DND-41 (cell line): ENCODE data around the gene MCM5.
"Not testable (repeated sequence)": the region's sequence is repeated elsewhere in the genome, so short reads cannot be mapped to it uniquely, and the experiment has no call there.

Source experiments
- ATAC-seq: fragments of 200-7000 bp; cut with Tn5 transposase; 3 replicates; pipeline ENCODE4 v1.9.1; 2021; ENCODE audit warnings: low read depth; ENCODE audit not compliant: insufficient read depth
- DNase-seq: peaks from one replicate; pipeline ENCODE4 v3.0.0-alpha.2; 2020
- H2AFZ ChIP-seq: 2 replicates; pipeline ENCODE4 v1.6.0; 2012; ENCODE audit warnings: low read depth, low read length
- H3K27ac ChIP-seq: 2 replicates; pipeline ENCODE4 v1.5.1; 2012; ENCODE audit warnings: low read length, inconsistent platforms
- H3K27me3 ChIP-seq: fragments of 200-600 bp; sonication (generic); 2 replicates; pipeline ENCODE4 v1.6.0; 2012; ENCODE audit warnings: low read length, mild to moderate bottlenecking, inconsistent platforms; ENCODE audit not compliant: insufficient read depth, poor library complexity
- H3K36me3 ChIP-seq: 2 replicates; pipeline ENCODE4 v1.5.1; 2012; ENCODE audit warnings: low read length, inconsistent platforms; ENCODE audit not compliant: insufficient read depth
- H3K4me1 ChIP-seq: 2 replicates; pipeline ENCODE4 v1.5.1; 2012; ENCODE audit warnings: mild to moderate bottlenecking, low read length; ENCODE audit not compliant: insufficient read depth
- H3K4me2 ChIP-seq: 2 replicates; pipeline ENCODE4 v1.6.0; 2012; ENCODE audit warnings: mild to moderate bottlenecking, moderate library complexity, low read length, inconsistent platforms; ENCODE audit not compliant: insufficient read depth
- H3K4me3 ChIP-seq, 2 experiments: fragments of 200-600 bp in 1 of 2; shearing (Covaris generic) in 1 of 2; 2 replicates each; pipeline ENCODE4 v1.5.1; 2012 to 2016; ENCODE audit warnings: inconsistent platforms in 2 of 2, low read length in 2 of 2, mild to moderate bottlenecking in 2 of 2, low read depth in 1 of 2, moderate library complexity in 1 of 2
- H3K79me2 ChIP-seq: 2 replicates; pipeline ENCODE4 v1.6.0; 2012; ENCODE audit warnings: low read length, inconsistent platforms; ENCODE audit not compliant: insufficient read depth
- H3K9ac ChIP-seq: 2 replicates; pipeline ENCODE4 v1.6.0; 2012; ENCODE audit warnings: low read depth, mild to moderate bottlenecking, inconsistent platforms, low read length, moderate library complexity
- H3K9me3 ChIP-seq: 2 replicates; pipeline ENCODE4 v1.5.1; 2012; ENCODE audit warnings: low read length, moderate library complexity, mild to moderate bottlenecking, inconsistent platforms; ENCODE audit not compliant: insufficient read depth, severe bottlenecking
- H4K20me1 ChIP-seq: 2 replicates; pipeline ENCODE4 v1.6.0; 2012; ENCODE audit warnings: low read length; ENCODE audit not compliant: insufficient read depth
- CTCF ChIP-seq: IDR thresholded peaks from 2 replicates; pipeline ENCODE4 v1.5.1; 2012; ENCODE audit warnings: borderline replicate concordance, low read length, moderate library complexity, mild to moderate bottlenecking; ENCODE audit not compliant: poor library complexity, severe bottlenecking; ENCODE audit errors: extremely low read depth
- EZH2 ChIP-seq: IDR thresholded peaks from 3 replicates; pipeline ENCODE4 v1.6.1; 2012; ENCODE audit warnings: borderline replicate concordance, low read depth, mild to moderate bottlenecking, moderate library complexity, low read length, inconsistent platforms; ENCODE audit not compliant: severe bottlenecking

The MCM5 gene

GRCh38 chr22:35359380-35360065 is 40.4 kb upstream of the MCM5 start:
- H2AFZ ChIP-seq, result no peak overlapping the region
- no peak overlapping the region for H3K9ac ChIP-seq
- TF ChIP-seq EZH2 (no peak), CTCF (no peak)
- no peaks in the 10 kb centered on the region for H3K79me2 ChIP-seq
- peaks cover 4% of the 10 kb centered on the region for H3K27me3 ChIP-seq
- no peaks in the 10 kb centered on the region for H4K20me1 ChIP-seq
- no peak overlapping the region for H3K4me2 ChIP-seq
- no peak overlapping the region for H3K27ac ChIP-seq
- ATAC-seq (no peak), DNase-seq (no peak)
- H3K9me3 ChIP-seq, result no peaks in the 10 kb centered on the region
- no peak overlapping the region for H3K4me3 ChIP-seq
- no peaks in the 10 kb centered on the region for H3K36me3 ChIP-seq
- no peaks in the 10 kb centered on the region for H3K4me1 ChIP-seq

- Histone ChIP-seq H2AFZ (no peak overlapping the region), H3K4me1 (no peaks in the 10 kb centered on the region)
Observed at GRCh38 chr22:35361001-35361558, 38.9 kb upstream of the MCM5 start.

GRCh38 chr22:35363566-35364086 is 36.3 kb upstream of the MCM5 start:
- TF ChIP-seq EZH2 (no peak), CTCF (no peak)
- no peaks in the 10 kb centered on the region for H3K9me3 ChIP-seq
- H3K27me3 ChIP-seq, result peaks cover 4% of the 10 kb centered on the region
- H3K79me2 ChIP-seq, result no peaks in the 10 kb centered on the region
- DNase-seq, result no peak
- no peaks in the 10 kb centered on the region for H3K4me1 ChIP-seq
- H3K4me3 ChIP-seq, result no peak overlapping the region
- no peak for ATAC-seq
- no peak overlapping the region for H3K4me2 ChIP-seq
- no peak overlapping the region for H3K9ac ChIP-seq
- no peak overlapping the region for H3K27ac ChIP-seq
- no peaks in the 10 kb centered on the region for H4K20me1 ChIP-seq
- H2AFZ ChIP-seq, result no peak overlapping the region
- H3K36me3 ChIP-seq, result no peaks in the 10 kb centered on the region

More at GRCh38 chr22:35361001-35361558, 38.9 kb upstream of the MCM5 start:
- Histone ChIP-seq H3K4me2 (no peak overlapping the region), H3K27ac (no peak overlapping the region), H3K9me3 (no peaks in the 10 kb centered on the region), H3K36me3 (no peaks in the 10 kb centered on the region), H4K20me1 (no peaks in the 10 kb centered on the region), H3K27me3 (peaks cover 4% of the 10 kb centered on the region), H3K79me2 (no peaks in the 10 kb centered on the region), H3K9ac (no peak overlapping the region), H3K4me3 (no peak overlapping the region)
- ATAC-seq, result no peak
- no peak for DNase-seq
- TF ChIP-seq CTCF, result no peak
- TF ChIP-seq EZH2, result no peak

GRCh38 chr22:35364230-35364629 is 35.7 kb upstream of the MCM5 start:
- not testable (repeated sequence) for H2AFZ ChIP-seq, H3K9ac ChIP-seq, H3K9me3 ChIP-seq, ATAC-seq, H3K27ac ChIP-seq, H4K20me1 ChIP-seq, H3K4me3 ChIP-seq, H3K27me3 ChIP-seq, H3K4me2 ChIP-seq, H3K79me2 ChIP-seq, DNase-seq, H3K36me3 ChIP-seq, H3K4me1 ChIP-seq
